CD4-positive, alpha-beta T cell treated with Interleukin-15 for 4 hours (primary cell): ENCODE data around the gene ANO3.

ENCODE experiments used
- DNase-seq: peaks from one replicate; pipeline ENCODE4 v3.0.0-alpha.2; 2020; ENCODE audit warnings: low spot score

ANO3 gene

DNA sequence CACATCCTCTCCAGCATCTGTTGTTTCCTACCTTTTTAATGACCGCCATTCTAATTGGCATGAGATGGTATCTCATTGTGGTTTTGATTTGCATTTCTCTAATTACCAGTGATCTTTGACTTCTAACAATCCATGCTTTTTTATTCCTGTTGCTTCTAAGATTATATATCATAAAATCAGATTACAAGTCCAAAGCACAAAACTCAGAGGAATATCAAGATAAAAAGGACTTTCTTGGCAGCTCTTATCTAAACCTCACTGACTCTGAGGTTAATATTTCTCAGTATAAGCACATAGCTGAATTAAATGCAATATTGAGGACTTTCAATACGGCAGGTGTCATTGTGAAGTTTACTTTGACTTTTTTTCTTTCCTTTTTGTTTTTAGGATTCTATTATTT lies 378.6 kb downstream of the ANO3 start:
- DNase-seq, result no peak

DNA sequence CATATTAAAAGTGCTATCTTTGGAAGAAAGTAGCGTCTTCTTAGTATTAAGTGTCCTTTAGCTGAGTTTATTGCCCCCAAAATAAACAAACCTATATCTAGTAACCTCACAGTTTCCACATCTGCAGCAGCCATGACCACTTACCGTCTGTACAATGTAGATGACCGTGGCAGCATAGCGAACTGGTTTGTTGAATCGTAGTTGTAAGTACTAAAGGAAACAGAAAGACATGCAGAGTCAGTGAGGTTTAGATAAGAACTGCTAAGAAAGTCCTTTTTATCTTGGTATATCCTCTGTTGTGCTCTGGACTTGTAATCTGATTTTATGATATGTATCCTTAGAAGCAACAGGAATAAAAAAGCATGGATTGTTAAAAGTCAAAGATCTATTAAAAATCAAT lies 380.6 kb downstream of the ANO3 start:
- DNase-seq, result no peak
